Upper lobe of left lung (tissue), 6 donors: ENCODE data around the gene MARCO. TPM values are rescaled to one million over a fixed set of nuclear protein-coding genes. Genes with fewer than 3 reads are reported as not detected.

ENCODE experiments used
- ATAC-seq, 2 donors: fragments of 200-7000 bp; cut with Tn5 transposase; one replicate each; pipeline ENCODE4 v1.9.1; 2022; ENCODE audit warnings: mild to moderate bottlenecking in 2 of 2, moderate library complexity in 2 of 2; ENCODE audit not compliant: low FRiP score in 2 of 2
- DNase-seq, 2 donors: peaks; one replicate each; pipeline ENCODE4 v3.0.0-alpha.2; 2019 to 2020
- H3K27ac ChIP-seq, 4 donors: fragments of 200-600 bp; sonication (generic); one replicate each; pipeline ENCODE4 v1.5.1; 2016 to 2019
- H3K27me3 ChIP-seq, 4 donors: fragments of 200-600 bp; sonication (generic); one replicate each; pipeline ENCODE4 v1.5.1; 2017 to 2019
- H3K36me3 ChIP-seq, 4 donors: fragments of 200-600 bp; sonication (generic); one replicate each; pipeline ENCODE4 v1.5.1; 2016 to 2019
- H3K4me1 ChIP-seq, 4 donors: fragments of 200-600 bp; sonication (generic); one replicate each; pipeline ENCODE4 v1.5.1; 2018 to 2019
- H3K4me3 ChIP-seq, 4 donors: fragments of 200-600 bp; sonication (generic); one replicate each; pipeline ENCODE4 v1.5.1; 2017 to 2019; ENCODE audit warnings: mild to moderate bottlenecking in 2 of 4, moderate library complexity in 1 of 4
- H3K9me3 ChIP-seq, 4 donors: fragments of 200-600 bp; sonication (generic); one replicate each; pipeline ENCODE4 v1.5.1; 2018 to 2019
- CTCF ChIP-seq, 6 experiments: fragments of 450-650 bp in 4 of 6; fragments of 200-600 bp in 2 of 6; sonication (generic) in 2 of 6; IDR thresholded peaks; one replicate each; pipeline ENCODE4 v1.5.1; 2016 to 2019; ENCODE audit warnings: antibody characterized with exemption in 6 of 6
- EP300 ChIP-seq, 4 donors: sonication (generic); formaldehyde crosslinking; IDR thresholded peaks; one replicate each; pipeline ENCODE4 v1.5.1; 2017; ENCODE audit warnings: antibody characterized with exemption in 4 of 4, control low read depth in 2 of 4
- POLR2A ChIP-seq, 4 donors: fragments of 450-650 bp; IDR thresholded peaks; one replicate each; pipeline ENCODE4 v1.5.1; 2016 to 2017; ENCODE audit warnings: antibody characterized with exemption in 4 of 4, mild to moderate bottlenecking in 2 of 4
- POLR2AphosphoS5 ChIP-seq, 2 donors: sonication (generic); formaldehyde crosslinking; IDR thresholded peaks; one replicate each; pipeline ENCODE4 v1.5.1; 2017; ENCODE audit warnings: antibody characterized with exemption in 2 of 2
- WGBS, 2 donors: methylation state at CpG; one replicate each; pipeline ENCODE4 v1.1.5; 2017 to 2018; 5-methylcytosine and 5-hydroxymethylcytosine counted together
- total RNA-seq, 6 donors: library from RNA; depleted of rRNA in 4 of 6; stranded (reverse); fragments of >200 nt in 4 of 6; gene quantifications; one replicate each; pipeline versions ENCODE4 v1.1.0 to v1.2.1, GENCODE V29; 2016 to 2021
- donor health status: DM: no; HTN: no; CAD: no; lungs with moderate emphysema.
- donor health status: DM: no; HTN: yes; CAD: no; lungs with severe emphysema.

Gene MARCO
- total RNA-seq, 6 donors from 2014 or later, result 148 to 499 (median 316) TPM

GRCh38 chr2:118983915-118984314 lies 41.9 kb downstream of the MARCO start:
- ATAC-seq (no peak), DNase-seq (no peak)
- WGBS, 2 donors, result 100% methylated on average over 1 of the region's 1 CpG; no CpG with 5 or more reads in 1 of the 2 donors
- Histone ChIP-seq H3K27ac (no peak overlapping the region), H3K36me3 (no peaks in the 10 kb centered on the region), H3K27me3 (no peaks in the 10 kb centered on the region), H3K9me3 (no peaks in the 10 kb centered on the region), H3K4me3 (no peak overlapping the region), H3K4me1 (no peaks in the 10 kb centered on the region)
- TF ChIP-seq POLR2AphosphoS5 (IDR thresholded peaks at IDR 0.05) (no peak), POLR2A (IDR thresholded peaks at IDR 0.05) (no peak), CTCF (IDR thresholded peaks at IDR 0.05) (no peak), EP300 (IDR thresholded peaks at IDR 0.05) (no peak)

GRCh38 chr2:118986738-118987137 lies 44.7 kb downstream of the MARCO start:
- DNase-seq, result peak in 1 of 2 donors; percentile 25
- no peak for ATAC-seq
- Histone ChIP-seq H3K36me3 (no peaks in the 10 kb centered on the region), H3K9me3 (no peaks in the 10 kb centered on the region), H3K4me3 (no peak overlapping the region), H3K27me3 (no peaks in the 10 kb centered on the region), H3K27ac (no peak overlapping the region), H3K4me1 (no peaks in the 10 kb centered on the region)
- TF ChIP-seq POLR2AphosphoS5 (IDR thresholded peaks at IDR 0.05) (peak in 1 of 2 donors; percentile 16), CTCF (IDR thresholded peaks at IDR 0.05) (no peak), POLR2A (IDR thresholded peaks at IDR 0.05) (no peak), EP300 (IDR thresholded peaks at IDR 0.05) (no peak)
- WGBS, 2 donors, result 23 to 24% methylated on average over 2 of the region's 2 CpGs

GRCh38 chr2:118987886-118988285 lies 45.9 kb downstream of the MARCO start:
- 65 to 76% methylated on average over 2 of the region's 2 CpGs for WGBS, 2 donors
- Histone ChIP-seq H3K4me3 (no peak overlapping the region), H3K36me3 (no peaks in the 10 kb centered on the region), H3K27me3 (no peaks in the 10 kb centered on the region), H3K27ac (no peak overlapping the region), H3K4me1 (no peaks in the 10 kb centered on the region), H3K9me3 (no peaks in the 10 kb centered on the region)
- ATAC-seq (no peak), DNase-seq (peak in 1 of 2 donors; percentile 12)
- TF ChIP-seq CTCF (IDR thresholded peaks at IDR 0.05) (no peak), POLR2A (IDR thresholded peaks at IDR 0.05) (no peak), POLR2AphosphoS5 (IDR thresholded peaks at IDR 0.05) (no peak), EP300 (IDR thresholded peaks at IDR 0.05) (no peak)

- DNase-seq (peak in 1 of 2 donors; percentile 6), ATAC-seq (no peak)
- Histone ChIP-seq H3K27ac (no peak overlapping the region), H3K27me3 (no peaks in the 10 kb centered on the region), H3K4me1 (no peaks in the 10 kb centered on the region), H3K36me3 (no peaks in the 10 kb centered on the region), H3K9me3 (no peaks in the 10 kb centered on the region), H3K4me3 (no peak overlapping the region)
- no peak for TF ChIP-seq EP300 (IDR thresholded peaks at IDR 0.05)
- TF ChIP-seq CTCF (IDR thresholded peaks at IDR 0.05), result no peak
- TF ChIP-seq POLR2AphosphoS5 (IDR thresholded peaks at IDR 0.05), result no peak
- no peak for TF ChIP-seq POLR2A (IDR thresholded peaks at IDR 0.05)
- WGBS, 2 donors, result 92 to 97% methylated on average over 5 of the region's 5 CpGs
These were observed 46.7 kb downstream of the MARCO start for GRCh38 chr2:118988706-118989105.

GRCh38 chr2:118989481-118989880 lies 47.5 kb downstream of the MARCO start:
- Histone ChIP-seq H3K27ac (no peak overlapping the region), H3K9me3 (no peaks in the 10 kb centered on the region)
- peak in 1 of 2 donors; percentile 21 for DNase-seq

More at GRCh38 chr2:118989481-118989880, 47.5 kb downstream of the MARCO start:
- 37 to 39% methylated on average over 2 of the region's 2 CpGs for WGBS, 2 donors
- ATAC-seq, result no peak
- H3K4me3 ChIP-seq, result no peak overlapping the region
- H3K27me3 ChIP-seq, result no peaks in the 10 kb centered on the region
- H3K36me3 ChIP-seq, result no peaks in the 10 kb centered on the region
- TF ChIP-seq CTCF (IDR thresholded peaks at IDR 0.05) (no peak), POLR2A (IDR thresholded peaks at IDR 0.05) (no peak), POLR2AphosphoS5 (IDR thresholded peaks at IDR 0.05) (no peak), EP300 (IDR thresholded peaks at IDR 0.05) (no peak)
- H3K4me1 ChIP-seq, result no peaks in the 10 kb centered on the region
